Cardiac muscle cell (in vitro differentiated cells and primary cell): Measurements from ENCODE around the gene KIF5C. TPM values are rescaled to one million over a fixed set of nuclear protein-coding genes. Genes with fewer than 3 reads are reported as not detected.
A peak's percentile ranks its signal among the peaks of the same experiment; 100 is the strongest.

Source experiments
- DNase-seq, 2 donors: peaks; one replicate each; pipeline versions ENCODE4 v3.0.0 to v3.0.0-alpha.2; 2010 to 2017; ENCODE audit warnings: low read depth in 1 of 2, low spot score in 1 of 2
- H3K27ac ChIP-seq: fragments of 200-600 bp; sonication (generic); 2 replicates; pipeline ENCODE4 v1.5.1; 2016
- H3K27me3 ChIP-seq: fragments of 200-600 bp; sonication (generic); 2 replicates; pipeline ENCODE4 v1.6.0; 2016; ENCODE audit warnings: control low read depth
- H3K36me3 ChIP-seq: fragments of 200-600 bp; sonication (generic); 2 replicates; pipeline ENCODE4 v1.5.1; 2016; ENCODE audit warnings: control low read depth
- H3K4me1 ChIP-seq: fragments of 200-600 bp; sonication (generic); 2 replicates; pipeline ENCODE4 v1.8.1; 2017; ENCODE audit warnings: low read depth, mild to moderate bottlenecking, mixed run types
- H3K4me3 ChIP-seq: fragments of 200-600 bp; sonication (generic); 2 replicates; pipeline ENCODE4 v1.5.1; 2016; ENCODE audit warnings: mild to moderate bottlenecking
- H3K9me3 ChIP-seq: fragments of 200-600 bp; sonication (generic); 2 replicates; pipeline ENCODE4 v1.5.1; 2017; ENCODE audit warnings: low read depth, mild to moderate bottlenecking, control low read depth
- CTCF ChIP-seq: IDR thresholded peaks from 2 replicates; pipeline ENCODE4 v1.5.1; 2012; ENCODE audit warnings: low read depth, mild to moderate bottlenecking, low read length
- polyA plus RNA-seq: library from polyadenylated mRNA; unstranded; fragments of >200 nt; fragmentation: Nextera tagmentation; extraction: Ambion mirVana; gene quantifications from 2 replicates; pipeline ENCODE4 v1.2.1, GENCODE V29; 2016
- total RNA-seq: library from RNA; depleted of rRNA; stranded (reverse); fragments of >200 nt; gene quantifications from 2 replicates; pipeline ENCODE4 v1.2.3, GENCODE V29; 2016

Gene KIF5C
- total and polyA plus RNA-seq, 2 experiments from 2014 or later: 0.82 to 3.0 TPM

- no peak for TF ChIP-seq CTCF
- DNase-seq: no peak
- no peaks in the 10 kb centered on the region for H3K4me1 ChIP-seq
- no peaks in the 10 kb centered on the region for H3K9me3 ChIP-seq
- no peaks in the 10 kb centered on the region for H3K36me3 ChIP-seq
- H3K4me3 ChIP-seq: no peak overlapping the region
- no peak overlapping the region for H3K27ac ChIP-seq
- H3K27me3 ChIP-seq: peaks cover 10% of the 10 kb centered on the region
Measured at GRCh38 chr2:149041482-149041881, 166.5 kb downstream of the KIF5C start.

- Histone ChIP-seq H3K4me3 (no peak overlapping the region), H3K9me3 (no peaks in the 10 kb centered on the region)
- no peak for TF ChIP-seq CTCF
Measured at GRCh38 chr2:149042881-149043280, 167.9 kb downstream of the KIF5C start.

DNA sequence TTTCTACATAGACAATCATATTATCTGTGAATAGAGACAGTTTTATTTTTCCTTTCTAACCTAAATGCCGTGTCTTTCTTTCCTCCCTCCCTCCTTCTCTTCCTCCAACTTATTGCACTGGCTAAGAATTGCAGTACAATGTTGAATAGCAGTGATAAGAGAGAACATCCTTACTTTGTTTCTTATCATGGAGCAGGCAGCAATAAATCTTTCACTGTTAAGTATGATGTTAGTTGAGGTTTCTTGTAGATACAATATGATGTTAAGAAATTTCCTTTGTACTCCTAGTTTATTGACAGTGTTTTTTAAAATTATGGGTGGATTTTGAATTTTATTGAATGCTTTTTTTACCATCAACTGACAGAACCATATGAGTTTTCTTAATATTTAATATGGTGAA, 169.5 kb downstream of the KIF5C start:
- Histone ChIP-seq H3K27ac (no peak overlapping the region), H3K27me3 (no peaks in the 10 kb centered on the region), H3K4me3 (no peak overlapping the region), H3K9me3 (no peaks in the 10 kb centered on the region), H3K36me3 (no peaks in the 10 kb centered on the region), H3K4me1 (no peaks in the 10 kb centered on the region)
- DNase-seq: no peak
- TF ChIP-seq CTCF: no peak

More at GRCh38 chr2:149042881-149043280, 167.9 kb downstream of the KIF5C start:
- H3K27ac ChIP-seq: no peak overlapping the region
- DNase-seq: no peak
- no peaks in the 10 kb centered on the region for H3K36me3 ChIP-seq
- peaks cover under 1% of the 10 kb centered on the region for H3K27me3 ChIP-seq
- no peaks in the 10 kb centered on the region for H3K4me1 ChIP-seq

GRCh38 chr2:149047118-149047517, 172.1 kb downstream of the KIF5C start:
- no peak overlapping the region for H3K27ac ChIP-seq
- no peak for DNase-seq
- no peak overlapping the region for H3K4me3 ChIP-seq
- no peaks in the 10 kb centered on the region for H3K36me3 ChIP-seq
- no peaks in the 10 kb centered on the region for H3K4me1 ChIP-seq
- TF ChIP-seq CTCF: no peak
- H3K27me3 ChIP-seq: no peaks in the 10 kb centered on the region
- H3K9me3 ChIP-seq: no peaks in the 10 kb centered on the region

- H3K27me3 ChIP-seq: no peaks in the 10 kb centered on the region
- no peaks in the 10 kb centered on the region for H3K36me3 ChIP-seq
- no peaks in the 10 kb centered on the region for H3K4me1 ChIP-seq
- no peak for TF ChIP-seq CTCF
- no peaks in the 10 kb centered on the region for H3K9me3 ChIP-seq
- no peak overlapping the region for H3K4me3 ChIP-seq
- no peak for DNase-seq
- no peak overlapping the region for H3K27ac ChIP-seq
Measured at GRCh38 chr2:149049142-149049541, 174.1 kb downstream of the KIF5C start.

- no peaks in the 10 kb centered on the region for H3K36me3 ChIP-seq
- no peak overlapping the region for H3K27ac ChIP-seq
- no peaks in the 10 kb centered on the region for H3K9me3 ChIP-seq
- H3K4me3 ChIP-seq: no peak overlapping the region
- no peak for TF ChIP-seq CTCF
- DNase-seq: peak in 1 of 2 donors; percentile 52
- H3K4me1 ChIP-seq: no peaks in the 10 kb centered on the region
- H3K27me3 ChIP-seq: no peaks in the 10 kb centered on the region
Measured at GRCh38 chr2:149050188-149050587, 175.2 kb downstream of the KIF5C start.
